Mesodermal cell (in vitro differentiated cells): Measurements from ENCODE around the gene PEAK1.

Experiments
- H3K27ac ChIP-seq: 2 replicates; pipeline ENCODE4 v1.7.0; 2013; ENCODE audit warnings: mild to moderate bottlenecking, low read depth, low read length, moderate library complexity; ENCODE audit not compliant: severe bottlenecking
- H3K36me3 ChIP-seq: 2 replicates; pipeline ENCODE4 v1.7.1; 2013; ENCODE audit warnings: mild to moderate bottlenecking, low read length, moderate library complexity; ENCODE audit not compliant: control insufficient read depth, insufficient read depth
- H3K4me1 ChIP-seq: one replicate; pipeline ENCODE4 v1.7.1; 2013; ENCODE audit warnings: mild to moderate bottlenecking, low read length; ENCODE audit not compliant: insufficient read depth, control insufficient read depth, poor library complexity, severe bottlenecking
- H3K4me3 ChIP-seq: 2 replicates; pipeline ENCODE4 v1.7.0; 2013; ENCODE audit warnings: low read length, control low read depth, mild to moderate bottlenecking; ENCODE audit not compliant: insufficient read depth, poor library complexity, severe bottlenecking; ENCODE audit errors: extremely low read depth
- H3K9me3 ChIP-seq: 2 replicates; pipeline ENCODE4 v1.7.1; 2013; ENCODE audit warnings: mild to moderate bottlenecking, low read length, moderate library complexity; ENCODE audit not compliant: control insufficient read depth
- WGBS, 2 experiments: methylation state at CpG; one replicate each; pipeline ENCODE4 v1.1.5; 2013; ENCODE audit warnings: missing lambda C conversion rate in 2 of 2; ENCODE audit not compliant: insufficient coverage in 2 of 2; 5-methylcytosine and 5-hydroxymethylcytosine counted together

PEAK1 gene

GRCh38 chr15:77064063-77064462, 355.8 kb downstream of the PEAK1 start:
- Histone ChIP-seq H3K4me1 (peaks cover 16% of the 10 kb centered on the region), H3K27ac (no peak overlapping the region), H3K4me3 (no peak overlapping the region), H3K36me3 (peaks cover 6% of the 10 kb centered on the region), H3K9me3 (no peaks in the 10 kb centered on the region)
- no CpG with 5 or more reads among the region's 2 CpGs for WGBS, 2 experiments

- Histone ChIP-seq H3K4me3 (no peak overlapping the region), H3K4me1 (peaks cover 13% of the 10 kb centered on the region), H3K27ac (no peak overlapping the region), H3K9me3 (no peaks in the 10 kb centered on the region), H3K36me3 (no peaks in the 10 kb centered on the region)
Measured at GRCh38 chr15:77063249-77063648, 356.7 kb downstream of the PEAK1 start.

- Histone ChIP-seq H3K9me3 (no peaks in the 10 kb centered on the region), H3K36me3 (peaks cover 14% of the 10 kb centered on the region), H3K4me1 (peaks cover 13% of the 10 kb centered on the region), H3K27ac (no peak overlapping the region), H3K4me3 (no peak overlapping the region)
Measured at GRCh38 chr15:77060546-77060945, 359.4 kb downstream of the PEAK1 start.

GRCh38 chr15:77059786-77060361, 360.0 kb downstream of the PEAK1 start:
- Histone ChIP-seq H3K4me3 (no peak overlapping the region), H3K4me1 (peaks cover 11% of the 10 kb centered on the region), H3K9me3 (no peaks in the 10 kb centered on the region), H3K27ac (no peak overlapping the region), H3K36me3 (peaks cover 17% of the 10 kb centered on the region)
- no CpG with 5 or more reads among the region's 2 CpGs for WGBS, 2 experiments

- WGBS, 2 experiments: 100% methylated on average over 3 of the region's 4 CpGs
- Histone ChIP-seq H3K4me3 (no peak overlapping the region), H3K27ac (no peak overlapping the region), H3K9me3 (no peaks in the 10 kb centered on the region), H3K4me1 (peaks cover 4% of the 10 kb centered on the region), H3K36me3 (peaks cover 24% of the 10 kb centered on the region)
Measured at GRCh38 chr15:77058468-77058867, 361.4 kb downstream of the PEAK1 start.

- Histone ChIP-seq H3K4me3 (no peak overlapping the region), H3K9me3 (no peaks in the 10 kb centered on the region), H3K27ac (no peak overlapping the region), H3K36me3 (peaks cover 29% of the 10 kb centered on the region), H3K4me1 (peaks cover 4% of the 10 kb centered on the region)
- WGBS, 2 experiments: 90 to 95% methylated on average over 4 of the region's 4 CpGs
Measured at GRCh38 chr15:77057685-77058084, 362.2 kb downstream of the PEAK1 start.

- peaks cover 35% of the 10 kb centered on the region for H3K36me3 ChIP-seq
- no peaks in the 10 kb centered on the region for H3K9me3 ChIP-seq
- 100% methylated on average over 1 of the region's 1 CpG; no CpG with 5 or more reads in 1 of the 2 experiments for WGBS, 2 experiments
- no peaks in the 10 kb centered on the region for H3K4me1 ChIP-seq
- H3K27ac ChIP-seq: no peak overlapping the region
- H3K4me3 ChIP-seq: no peak overlapping the region
Measured at GRCh38 chr15:77057072-77057471, 362.8 kb downstream of the PEAK1 start.

- Histone ChIP-seq H3K4me1 (no peaks in the 10 kb centered on the region), H3K27ac (no peak overlapping the region), H3K36me3 (peaks cover 60% of the 10 kb centered on the region), H3K4me3 (no peak overlapping the region), H3K9me3 (no peaks in the 10 kb centered on the region)
- 100% methylated on average over 1 of the region's 2 CpGs; no CpG with 5 or more reads in 1 of the 2 experiments for WGBS, 2 experiments
Measured at GRCh38 chr15:77053709-77054108, 366.2 kb downstream of the PEAK1 start.

GRCh38 chr15:77052556-77052955, 367.3 kb downstream of the PEAK1 start:
- WGBS, 2 experiments: 100% methylated on average over 2 of the region's 2 CpGs
- Histone ChIP-seq H3K4me1 (no peaks in the 10 kb centered on the region), H3K36me3 (peaks cover 68% of the 10 kb centered on the region), H3K9me3 (no peaks in the 10 kb centered on the region), H3K4me3 (no peak overlapping the region), H3K27ac (no peak overlapping the region)
